ENCODE data around the gene LRRIQ1.
"Not testable (repeated sequence)": the region's sequence is repeated elsewhere in the genome, so short reads cannot be mapped to it uniquely, and the experiment has no call there.

Gene LRRIQ1

GRCh38 chr12:85036234-85036707, at the start of gene LRRIQ1, which contains the start of gene TSPAN19:
LRRIQ1 (plus strand) TSS chr12:85036351; CDS start chr12:85038177, 1,826 bp downstream.
TSPAN19 (minus strand) TSS chr12:85036277; CDS start chr12:85029946, 6,331 bp downstream.
- DNase-seq (ENCODE audit: low spot score) = peak; percentile 57

GRCh38 chr12:84986586-84986985, 49.6 kb upstream of the LRRIQ1 start:
- DNase-seq (ENCODE audit: low spot score) = no peak

- no peak for DNase-seq (ENCODE audit: low spot score)
Measured at GRCh38 chr12:84994426-84994825, 41.7 kb upstream of the LRRIQ1 start.

- no peak for DNase-seq (ENCODE audit: low spot score)
Measured at GRCh38 chr12:84995641-84996040, 40.5 kb upstream of the LRRIQ1 start.

GRCh38 chr12:84996759-84997158, 39.4 kb upstream of the LRRIQ1 start:
- no peak for DNase-seq (ENCODE audit: low spot score)

- no peak for DNase-seq (ENCODE audit: low spot score)
Measured at GRCh38 chr12:84998341-84998740, 37.8 kb upstream of the LRRIQ1 start.

GRCh38 chr12:85000729-85001128, 35.4 kb upstream of the LRRIQ1 start:
- no peak for DNase-seq (ENCODE audit: low spot score)

GRCh38 chr12:85002778-85003296, 33.3 kb upstream of the LRRIQ1 start:
- DNase-seq (ENCODE audit: low spot score) = no peak

GRCh38 chr12:85004204-85004603, 31.9 kb upstream of the LRRIQ1 start:
- DNase-seq (ENCODE audit: low spot score) = no peak

- not testable (repeated sequence) for DNase-seq (ENCODE audit: low spot score)
Measured at GRCh38 chr12:85005047-85005446, 31.1 kb upstream of the LRRIQ1 start.

GRCh38 chr12:85005615-85006014, 30.5 kb upstream of the LRRIQ1 start:
- peak; percentile 10 for DNase-seq (ENCODE audit: low spot score)

- no peak for DNase-seq (ENCODE audit: low spot score)
Measured at GRCh38 chr12:85006206-85006605, 29.9 kb upstream of the LRRIQ1 start.

- DNase-seq (ENCODE audit: low spot score) = no peak
Measured at GRCh38 chr12:85007836-85008235, 28.3 kb upstream of the LRRIQ1 start.

- peak; percentile 71 for DNase-seq (ENCODE audit: low spot score)
Measured at GRCh38 chr12:85016413-85016812, 19.7 kb upstream of the LRRIQ1 start.

- DNase-seq (ENCODE audit: low spot score) = no peak
Measured at GRCh38 chr12:85017133-85017532, 19.0 kb upstream of the LRRIQ1 start.

- no peak for DNase-seq (ENCODE audit: low spot score)
Measured at GRCh38 chr12:85017618-85018017, 18.5 kb upstream of the LRRIQ1 start.

GRCh38 chr12:85018098-85018497, 18.1 kb upstream of the LRRIQ1 start:
- no peak for DNase-seq (ENCODE audit: low spot score)

GRCh38 chr12:85029456-85029855, 6.7 kb upstream of the LRRIQ1 start:
- peak; percentile 25 for DNase-seq (ENCODE audit: low spot score)

- DNase-seq (ENCODE audit: low spot score) = no peak
Measured at GRCh38 chr12:85036733-85037132, 582 bp downstream of the LRRIQ1 start.

- DNase-seq (ENCODE audit: low spot score) = no peak
Measured at GRCh38 chr12:85041395-85041794, 5.2 kb downstream of the LRRIQ1 start.

GRCh38 chr12:85043829-85044228, 7.7 kb downstream of the LRRIQ1 start:
- DNase-seq (ENCODE audit: low spot score) = no peak

- peak; percentile 25 for DNase-seq (ENCODE audit: low spot score)
Measured at GRCh38 chr12:85057370-85057963, 21.3 kb downstream of the LRRIQ1 start.

- no peak for DNase-seq (ENCODE audit: low spot score)
Measured at GRCh38 chr12:85058339-85058738, 22.2 kb downstream of the LRRIQ1 start.

- no peak for DNase-seq (ENCODE audit: low spot score)
Measured at GRCh38 chr12:85059594-85059993, 23.4 kb downstream of the LRRIQ1 start.
